ENCODE data around the gene RSPH1.

Gene RSPH1

GRCh38 chr21:42426424-42426823, 69.6 kb downstream of the RSPH1 start:
- TF ChIP-seq FOXM1 (IDR thresholded peaks at IDR 0.05; ENCODE audit: borderline replicate concordance, low read depth) (no peak), NFIC (IDR thresholded peaks at IDR 0.05) (no peak)

DNA sequence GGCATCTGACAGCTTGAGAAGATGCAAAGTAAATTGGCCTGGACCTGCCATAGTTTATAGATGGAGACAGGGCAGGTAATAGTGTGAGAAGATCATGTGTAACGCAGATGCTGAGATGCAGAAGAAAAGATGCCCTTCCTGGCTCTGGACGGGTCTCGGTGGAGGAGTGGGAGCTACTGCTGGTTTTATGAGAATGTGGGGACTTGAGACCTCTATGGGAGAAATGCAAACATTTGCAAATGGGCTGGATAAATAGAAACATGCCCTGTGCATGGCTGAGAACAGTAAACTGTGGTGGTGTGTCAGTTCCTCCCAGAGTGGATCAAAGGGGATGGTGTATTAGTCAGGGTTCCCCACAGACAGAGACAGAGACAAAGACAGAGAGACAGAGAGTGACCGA, 70.4 kb downstream of the RSPH1 start:
- no peak for TF ChIP-seq CREB1 (IDR thresholded peaks at IDR 0.05; ENCODE audit: low read depth)
- TF ChIP-seq EP300 (IDR thresholded peaks at IDR 0.05; ENCODE audit: borderline replicate concordance): no peak
- TF ChIP-seq TEAD4 (IDR thresholded peaks at IDR 0.05): no peak
- TF ChIP-seq YY1 (IDR thresholded peaks at IDR 0.05; ENCODE audit: low read depth): no peak
- no peak for TF ChIP-seq FOXM1 (IDR thresholded peaks at IDR 0.05; ENCODE audit: borderline replicate concordance, low read depth)
- TF ChIP-seq CEBPB (IDR thresholded peaks at IDR 0.05): no peak

GRCh38 chr21:42424914-42425541, 71.0 kb downstream of the RSPH1 start:
- no peak for TF ChIP-seq USF1 (IDR thresholded peaks at IDR 0.05)
- TF ChIP-seq TCF12 (IDR thresholded peaks at IDR 0.05; ENCODE audit: low read depth): no peak
- TF ChIP-seq RAD21 (IDR thresholded peaks at IDR 0.05; ENCODE audit: low read depth): no peak
- TF ChIP-seq NFIC (IDR thresholded peaks at IDR 0.05): no peak
- TF ChIP-seq CREB1 (IDR thresholded peaks at IDR 0.05; ENCODE audit: low read depth): no peak
- TF ChIP-seq, protein P1, sequence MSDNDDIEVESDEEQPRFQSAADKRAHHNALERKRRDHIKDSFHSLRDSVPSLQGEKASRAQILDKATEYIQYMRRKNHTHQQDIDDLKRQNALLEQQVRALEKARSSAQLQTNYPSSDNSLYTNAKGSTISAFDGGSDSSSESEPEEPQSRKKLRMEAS (IDR thresholded peaks at IDR 0.05): no peak

GRCh38 chr21:42423685-42424084, 72.3 kb downstream of the RSPH1 start:
- TF ChIP-seq CREB1 (IDR thresholded peaks at IDR 0.05; ENCODE audit: low read depth) (no peak), TCF12 (IDR thresholded peaks at IDR 0.05; ENCODE audit: low read depth) (no peak), YY1 (IDR thresholded peaks at IDR 0.05; ENCODE audit: low read depth) (no peak), ZBTB7A (IDR thresholded peaks at IDR 0.05; ENCODE audit: low read depth) (no peak), CEBPB (IDR thresholded peaks at IDR 0.05) (no peak), USF1 (IDR thresholded peaks at IDR 0.05) (no peak), EP300 (IDR thresholded peaks at IDR 0.05; ENCODE audit: borderline replicate concordance) (no peak), TAF1 (IDR thresholded peaks at IDR 0.05; ENCODE audit: low read depth) (no peak)
- TF ChIP-seq, protein P1 (IDR thresholded peaks at IDR 0.05): no peak

DNA sequence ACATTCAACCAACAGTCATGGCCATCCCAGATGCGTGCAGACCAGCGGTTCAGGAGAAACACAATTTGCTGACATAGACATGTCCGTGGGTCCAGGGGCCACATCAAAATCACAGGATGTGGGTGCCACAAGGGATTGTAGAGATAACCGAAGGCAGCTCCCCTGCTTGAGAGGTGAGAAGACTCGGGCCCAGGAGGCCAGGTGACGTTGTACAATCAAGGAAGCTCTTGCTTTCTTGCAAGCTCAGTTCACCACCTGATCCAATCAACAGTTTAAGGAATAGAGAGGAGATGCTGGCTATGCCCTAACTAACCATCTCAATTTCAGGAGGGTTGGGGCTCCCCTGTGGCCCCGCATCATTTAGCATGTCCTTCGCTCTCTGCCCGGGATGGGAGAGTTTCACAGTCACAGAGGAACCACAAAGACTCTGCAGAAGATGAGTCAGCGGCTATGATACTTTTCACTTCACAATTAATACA, 72.8 kb downstream of the RSPH1 start:
- no peak for TF ChIP-seq EP300 (IDR thresholded peaks at IDR 0.05; ENCODE audit: borderline replicate concordance)
